ENCODE data around the gene SLC36A1. TPM values are rescaled to one million over a fixed set of nuclear protein-coding genes. Genes with fewer than 3 reads are reported as not detected.

Gene SLC36A1
- total RNA-seq, 4 donors from 2014 or later = 35.2 to 91.3 (median 69.8) TPM

DNA sequence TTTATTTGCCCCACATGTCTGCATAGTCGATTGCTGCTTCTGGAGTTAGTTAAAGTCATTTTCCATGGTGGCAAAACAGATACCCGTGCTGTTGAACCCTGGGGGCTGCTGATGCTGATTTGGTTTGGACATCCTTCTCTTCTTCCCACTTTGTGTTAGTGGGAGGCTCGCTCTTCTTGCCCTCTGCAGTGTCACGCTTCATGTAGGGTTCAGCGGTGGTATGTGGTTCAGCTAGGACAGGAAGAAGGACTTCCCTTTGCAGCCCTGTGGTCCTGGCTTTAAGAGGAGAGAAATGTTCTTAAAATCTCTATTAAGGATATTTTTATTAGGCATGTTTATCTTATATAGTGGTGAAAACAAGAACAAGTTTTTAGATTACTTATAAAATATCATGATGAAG is 36.2 kb downstream of the SLC36A1 start:
- no peak for DNase-seq
- intact Hi-C loops (cut with DNase I; ENCODE audit: low total_unique reads) = no loop called here
- Histone ChIP-seq H3K27ac (peak overlapping the region in 1 of 4 donors; percentile 16), H3K36me3 (peaks cover 0 to 20% (median 3%) of the 10 kb centered on the region in 4 donors), H3K4me3 (no peak overlapping the region), H3K4me1 (peaks cover 0 to 12% (median 0%) of the 10 kb centered on the region in 4 donors), H3K27me3 (no peaks in the 10 kb centered on the region), H3K9me3 (no peaks in the 10 kb centered on the region)
- TF ChIP-seq POLR2A (IDR thresholded peaks at IDR 0.05) (no peak), EP300 (IDR thresholded peaks at IDR 0.05; ENCODE audit: low read depth) (no peak), POLR2AphosphoS5 (IDR thresholded peaks at IDR 0.05) (no peak)
- TF ChIP-seq, protein P1, sequence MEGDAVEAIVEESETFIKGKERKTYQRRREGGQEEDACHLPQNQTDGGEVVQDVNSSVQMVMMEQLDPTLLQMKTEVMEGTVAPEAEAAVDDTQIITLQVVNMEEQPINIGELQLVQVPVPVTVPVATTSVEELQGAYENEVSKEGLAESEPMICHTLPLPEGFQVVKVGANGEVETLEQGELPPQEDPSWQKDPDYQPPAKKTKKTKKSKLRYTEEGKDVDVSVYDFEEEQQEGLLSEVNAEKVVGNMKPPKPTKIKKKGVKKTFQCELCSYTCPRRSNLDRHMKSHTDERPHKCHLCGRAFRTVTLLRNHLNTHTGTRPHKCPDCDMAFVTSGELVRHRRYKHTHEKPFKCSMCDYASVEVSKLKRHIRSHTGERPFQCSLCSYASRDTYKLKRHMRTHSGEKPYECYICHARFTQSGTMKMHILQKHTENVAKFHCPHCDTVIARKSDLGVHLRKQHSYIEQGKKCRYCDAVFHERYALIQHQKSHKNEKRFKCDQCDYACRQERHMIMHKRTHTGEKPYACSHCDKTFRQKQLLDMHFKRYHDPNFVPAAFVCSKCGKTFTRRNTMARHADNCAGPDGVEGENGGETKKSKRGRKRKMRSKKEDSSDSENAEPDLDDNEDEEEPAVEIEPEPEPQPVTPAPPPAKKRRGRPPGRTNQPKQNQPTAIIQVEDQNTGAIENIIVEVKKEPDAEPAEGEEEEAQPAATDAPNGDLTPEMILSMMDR (IDR thresholded peaks at IDR 0.05) = no peak
- WGBS, 2 donors (ENCODE audit: low coverage in 1 of 2) = 74% methylated on average over 5 of the region's 5 CpGs; no CpG with 5 or more reads in 1 of the 2 donors
- in situ Hi-C loops (cut with MboI; ENCODE audit: low pct_ligation_motif_present in 1 of 4, low pct_unique_long_range_greater_than_20kb in 1 of 4, low sequenced_read_pairs in 3 of 4) = no loop called here

DNA sequence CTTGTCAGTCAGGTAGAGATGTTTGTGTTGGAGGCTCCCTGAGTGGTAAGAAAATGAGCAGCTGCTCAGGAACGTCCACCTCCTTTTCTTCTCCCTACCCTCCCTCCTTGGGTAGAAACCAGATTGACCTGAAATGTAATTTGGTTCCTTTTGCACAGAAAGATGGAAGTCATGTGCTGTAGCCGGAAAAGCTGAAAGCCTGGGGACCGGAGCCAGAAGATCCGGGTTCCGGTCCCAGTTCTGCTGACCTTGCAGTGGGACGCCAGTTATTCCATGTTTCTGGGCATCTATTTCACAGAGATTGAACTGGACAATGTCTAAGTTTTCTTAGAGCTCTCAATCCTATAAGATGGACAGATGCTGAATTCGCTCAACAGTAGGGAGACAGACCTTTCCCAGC is 40.1 kb downstream of the SLC36A1 start:
- no peak for TF ChIP-seq POLR2AphosphoS5 (IDR thresholded peaks at IDR 0.05)
- DNase-seq = no peak
- in situ Hi-C loops (cut with MboI; ENCODE audit: low pct_ligation_motif_present in 1 of 4, low pct_unique_long_range_greater_than_20kb in 1 of 4, low sequenced_read_pairs in 3 of 4) (no loop called here), intact Hi-C loops (cut with DNase I; ENCODE audit: low total_unique reads) (no loop called here)
- peaks cover 0 to 24% (median 3%) of the 10 kb centered on the region in 4 donors for H3K36me3 ChIP-seq
- no peaks in the 10 kb centered on the region for H3K4me1 ChIP-seq
- no peaks in the 10 kb centered on the region for H3K9me3 ChIP-seq
- WGBS, 2 donors (ENCODE audit: low coverage in 1 of 2) = 97% methylated on average over 5 to 7 of the region's 7 CpGs
- no peaks in the 10 kb centered on the region for H3K27me3 ChIP-seq
- H3K4me3 ChIP-seq = no peak overlapping the region
- H3K27ac ChIP-seq = no peak overlapping the region

DNA sequence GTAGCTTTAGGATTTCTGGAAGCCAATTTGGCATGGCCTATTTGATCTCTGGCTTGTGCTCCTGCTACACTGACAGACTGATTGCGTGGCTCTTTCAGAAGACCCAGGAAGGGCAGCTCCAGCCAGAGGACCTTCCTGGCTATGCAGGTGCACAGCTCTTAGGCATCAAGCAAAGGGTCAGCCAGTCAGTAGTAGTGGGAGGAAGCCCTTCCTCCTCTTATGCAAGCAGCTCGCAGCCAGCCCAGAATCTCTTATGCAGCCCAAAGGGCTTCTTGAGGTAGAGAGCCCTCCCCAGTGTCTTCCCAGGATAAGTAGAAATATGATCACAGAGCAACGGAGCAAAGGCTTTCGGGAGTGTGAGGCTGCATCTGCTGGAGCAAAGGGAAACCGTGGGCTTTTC is 43.2 kb downstream of the SLC36A1 start:
- Histone ChIP-seq H3K27me3 (no peaks in the 10 kb centered on the region), H3K36me3 (peaks cover 0 to 24% (median 3%) of the 10 kb centered on the region in 4 donors), H3K4me1 (no peaks in the 10 kb centered on the region), H3K4me3 (no peak overlapping the region), H3K9me3 (no peaks in the 10 kb centered on the region), H3K27ac (no peak overlapping the region)
- in situ Hi-C loops (cut with MboI; ENCODE audit: low pct_ligation_motif_present in 1 of 4, low pct_unique_long_range_greater_than_20kb in 1 of 4, low sequenced_read_pairs in 3 of 4) = loop anchor here in 1 of 4 donors (10.0 kb wide), 1 partner anchor 46 kb away; the partner anchor contains the start of gene SLC36A1
- intact Hi-C loops (cut with DNase I; ENCODE audit: low total_unique reads) = no loop called here
- no peak for DNase-seq
- TF ChIP-seq, protein P1 (IDR thresholded peaks at IDR 0.05) = no peak
- TF ChIP-seq POLR2AphosphoS5 (IDR thresholded peaks at IDR 0.05) = no peak
- no peak for TF ChIP-seq POLR2A (IDR thresholded peaks at IDR 0.05)
- TF ChIP-seq EP300 (IDR thresholded peaks at IDR 0.05; ENCODE audit: low read depth) = no peak
- WGBS, 2 donors (ENCODE audit: low coverage in 1 of 2) = 92% methylated on average over 5 of the region's 5 CpGs; no CpG with 5 or more reads in 1 of the 2 donors

DNA sequence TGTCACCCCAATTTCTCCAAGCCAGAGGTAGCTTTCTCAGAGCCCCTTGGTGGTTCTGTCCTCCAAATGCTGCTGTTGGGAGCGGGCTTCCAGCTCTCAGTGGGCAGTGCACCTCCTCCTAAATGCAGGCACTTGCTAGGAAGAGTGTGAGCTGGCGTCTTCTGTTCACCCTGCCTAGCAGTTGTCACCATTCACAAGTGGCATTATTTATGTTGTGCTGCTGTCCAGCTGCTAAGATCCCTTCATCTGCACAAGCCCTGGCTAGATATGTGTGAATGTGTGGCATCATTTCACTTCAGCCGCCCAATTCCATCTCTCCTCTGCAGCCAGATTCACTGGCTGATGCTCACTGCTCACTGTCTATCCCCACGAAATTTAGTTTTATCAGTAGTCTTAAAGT is 43.7 kb downstream of the SLC36A1 start:
- Histone ChIP-seq H3K36me3 (peaks cover 0 to 24% (median 3%) of the 10 kb centered on the region in 4 donors), H3K27ac (no peak overlapping the region), H3K4me1 (no peaks in the 10 kb centered on the region), H3K9me3 (no peaks in the 10 kb centered on the region), H3K27me3 (no peaks in the 10 kb centered on the region), H3K4me3 (no peak overlapping the region)
- 80 to 92% methylated on average over 2 to 4 of the region's 4 CpGs for WGBS, 2 donors (ENCODE audit: low coverage in 1 of 2)
- no peak for DNase-seq
- in situ Hi-C loops (cut with MboI; ENCODE audit: low pct_ligation_motif_present in 1 of 4, low pct_unique_long_range_greater_than_20kb in 1 of 4, low sequenced_read_pairs in 3 of 4) (loop anchor here in 1 of 4 donors (10.0 kb wide), 1 partner anchor 46 kb away; the partner anchor contains the start of gene SLC36A1), intact Hi-C loops (cut with DNase I; ENCODE audit: low total_unique reads) (no loop called here)
- TF ChIP-seq POLR2A (IDR thresholded peaks at IDR 0.05) (no peak), EP300 (IDR thresholded peaks at IDR 0.05; ENCODE audit: low read depth) (no peak), POLR2AphosphoS5 (IDR thresholded peaks at IDR 0.05) (no peak)
- TF ChIP-seq, protein P1 (IDR thresholded peaks at IDR 0.05) = no peak

DNA sequence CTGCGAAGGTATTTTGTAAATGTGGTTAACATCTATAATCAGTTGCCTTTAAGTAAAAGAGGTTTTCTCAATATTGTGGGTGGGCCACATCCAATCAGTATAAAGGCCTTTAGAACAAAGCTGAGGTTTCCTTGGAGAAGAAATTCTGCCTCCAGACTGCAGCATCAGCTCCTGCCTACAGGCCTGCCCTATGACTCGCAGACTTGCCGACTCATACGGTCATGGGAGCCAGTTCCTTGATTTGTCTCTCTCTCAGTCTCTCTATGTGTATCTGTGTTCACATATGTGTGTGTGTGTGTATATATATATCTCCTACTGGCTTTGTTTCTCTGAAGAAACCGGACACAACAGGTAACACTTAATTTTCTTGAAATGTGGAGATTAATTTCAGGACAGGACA is 45.3 kb downstream of the SLC36A1 start:
- no peaks in the 10 kb centered on the region for H3K4me1 ChIP-seq
- peaks cover 0 to 19% (median 2%) of the 10 kb centered on the region in 4 donors for H3K36me3 ChIP-seq
- H3K4me3 ChIP-seq = no peak overlapping the region
- WGBS, 2 donors (ENCODE audit: low coverage in 1 of 2) = 67 to 91% methylated on average over 3 to 5 of the region's 5 CpGs
- in situ Hi-C loops (cut with MboI; ENCODE audit: low pct_ligation_motif_present in 1 of 4, low pct_unique_long_range_greater_than_20kb in 1 of 4, low sequenced_read_pairs in 3 of 4) (loop anchor here in 1 of 4 donors (10.0 kb wide), 1 partner anchor 48 kb away; the partner anchor contains the start of gene SLC36A1), intact Hi-C loops (cut with DNase I; ENCODE audit: low total_unique reads) (no loop called here)
- no peaks in the 10 kb centered on the region for H3K27me3 ChIP-seq
- H3K27ac ChIP-seq = peak overlapping the region in 1 of 4 donors; percentile 18
- TF ChIP-seq, protein P1 (IDR thresholded peaks at IDR 0.05) = no peak
- TF ChIP-seq EP300 (IDR thresholded peaks at IDR 0.05; ENCODE audit: low read depth) (no peak), POLR2AphosphoS5 (IDR thresholded peaks at IDR 0.05) (no peak), POLR2A (IDR thresholded peaks at IDR 0.05) (no peak)
- DNase-seq = no peak
- H3K9me3 ChIP-seq = no peaks in the 10 kb centered on the region
